HEK293 (cell line): ENCODE data around the gene SAMD11.
A peak's percentile ranks its signal among the peaks of the same experiment; 100 is the strongest.

Source experiments
- FEZF1 ChIP-seq: fragments of 450-650 bp; formaldehyde crosslinking; IDR thresholded peaks from 2 replicates; pipeline ENCODE4 v1.5.1; 2016; ENCODE audit warnings: missing biosample characterization, missing genetic modification characterization
- OSR2 ChIP-seq: fragments of 450-650 bp; formaldehyde crosslinking; IDR thresholded peaks from 2 replicates; pipeline ENCODE4 v1.5.1; 2016; ENCODE audit warnings: missing biosample characterization, missing genetic modification characterization
- OVOL3 ChIP-seq: fragments of 450-650 bp; formaldehyde crosslinking; IDR thresholded peaks from 2 replicates; pipeline ENCODE4 v1.5.1; 2016; ENCODE audit warnings: missing biosample characterization, missing genetic modification characterization
- TRIM28 ChIP-seq: IDR thresholded peaks from 2 replicates; pipeline ENCODE4 v1.6.1; 2011; ENCODE audit warnings: low read length, control low read depth, borderline replicate concordance
- ZBTB17 ChIP-seq: fragments of 450-650 bp; formaldehyde crosslinking; IDR thresholded peaks from 2 replicates; pipeline ENCODE4 v1.5.1; 2016; ENCODE audit warnings: missing biosample characterization, missing genetic modification characterization
- ZBTB20 ChIP-seq: fragments of 450-650 bp; formaldehyde crosslinking; IDR thresholded peaks from 2 replicates; pipeline ENCODE4 v1.5.1; 2016; ENCODE audit warnings: missing biosample characterization, missing genetic modification characterization
- ZBTB8A ChIP-seq: fragments of 450-650 bp; formaldehyde crosslinking; IDR thresholded peaks from 2 replicates; pipeline ENCODE4 v1.5.1; 2016; ENCODE audit warnings: missing biosample characterization, missing genetic modification characterization
- ZFP37 ChIP-seq: fragments of 450-650 bp; formaldehyde crosslinking; IDR thresholded peaks from 2 replicates; pipeline ENCODE4 v1.5.1; 2016; ENCODE audit warnings: missing biosample characterization, missing genetic modification characterization
- ZNF121 ChIP-seq: fragments of 450-650 bp; formaldehyde crosslinking; IDR thresholded peaks from 2 replicates; pipeline ENCODE4 v1.5.1; 2016; ENCODE audit warnings: missing biosample characterization, missing genetic modification characterization
- ZNF146 ChIP-seq: fragments of 450-650 bp; formaldehyde crosslinking; IDR thresholded peaks from 2 replicates; pipeline ENCODE4 v1.5.1; 2016; ENCODE audit warnings: missing biosample characterization, missing genetic modification characterization
- ZNF184 ChIP-seq: fragments of 450-650 bp; IDR thresholded peaks from 2 replicates; pipeline ENCODE4 v1.5.1; 2018; ENCODE audit warnings: missing biosample characterization, mild to moderate bottlenecking, missing genetic modification characterization
- ZNF214 ChIP-seq: fragments of 450-650 bp; formaldehyde crosslinking; IDR thresholded peaks from 2 replicates; pipeline ENCODE4 v1.5.1; 2017; ENCODE audit warnings: missing biosample characterization, mild to moderate bottlenecking, missing genetic modification characterization, borderline replicate concordance
- ZNF24 ChIP-seq: fragments of 450-650 bp; formaldehyde crosslinking; IDR thresholded peaks from 2 replicates; pipeline ENCODE4 v1.5.1; 2016; ENCODE audit warnings: missing biosample characterization, missing genetic modification characterization
- ZNF335 ChIP-seq: fragments of 450-650 bp; formaldehyde crosslinking; conservative IDR thresholded peaks from 2 replicates; pipeline ENCODE4 v1.5.1; 2016; ENCODE audit warnings: missing biosample characterization, missing genetic modification characterization
- ZNF341 ChIP-seq: fragments of 450-650 bp; formaldehyde crosslinking; IDR thresholded peaks from 2 replicates; pipeline ENCODE4; 2016; ENCODE audit warnings: low read depth, missing biosample characterization, missing genetic modification characterization
- ZNF423 ChIP-seq: fragments of 450-650 bp; formaldehyde crosslinking; IDR thresholded peaks from 2 replicates; pipeline ENCODE4 v1.5.1; 2016; ENCODE audit warnings: missing biosample characterization, missing genetic modification characterization
- ZNF501 ChIP-seq: fragments of 450-650 bp; formaldehyde crosslinking; IDR thresholded peaks from 2 replicates; pipeline ENCODE4 v1.5.1; 2016; ENCODE audit warnings: missing biosample characterization, missing genetic modification characterization
- ZNF585B ChIP-seq: fragments of 450-650 bp; formaldehyde crosslinking; IDR thresholded peaks from 2 replicates; pipeline ENCODE4 v1.5.1; 2016; ENCODE audit warnings: missing biosample characterization, missing genetic modification characterization
- ZNF621 ChIP-seq: fragments of 450-650 bp; formaldehyde crosslinking; IDR thresholded peaks from 2 replicates; pipeline ENCODE4 v1.5.1; 2017; ENCODE audit warnings: missing biosample characterization, missing genetic modification characterization
- ZNF677 ChIP-seq: fragments of 450-650 bp; IDR thresholded peaks from 2 replicates; pipeline ENCODE4 v1.5.0; 2018; ENCODE audit warnings: missing biosample characterization, mild to moderate bottlenecking, missing genetic modification characterization, moderate library complexity
- ZNF837 ChIP-seq: fragments of 450-650 bp; formaldehyde crosslinking; IDR thresholded peaks from 2 replicates; pipeline ENCODE4 v1.5.1; 2016; ENCODE audit warnings: missing biosample characterization, missing genetic modification characterization
- ZNF843 ChIP-seq: fragments of 450-650 bp; formaldehyde crosslinking; IDR thresholded peaks from 2 replicates; pipeline ENCODE4 v1.5.1; 2016; ENCODE audit warnings: missing biosample characterization, missing genetic modification characterization
- ZSCAN30 ChIP-seq: fragments of 450-650 bp; IDR thresholded peaks from 2 replicates; pipeline ENCODE4 v1.5.1; 2018; ENCODE audit warnings: missing biosample characterization, mild to moderate bottlenecking, missing genetic modification characterization, moderate library complexity
- TF ChIP-seq, protein P1 (sequence below): fragments of 450-650 bp; formaldehyde crosslinking; IDR thresholded peaks from 2 replicates; pipeline ENCODE4 v1.5.1; 2016; ENCODE audit warnings: missing biosample characterization, missing genetic modification characterization
- TF ChIP-seq, protein P2 (sequence below): fragments of 450-650 bp; formaldehyde crosslinking; IDR thresholded peaks from 2 replicates; pipeline ENCODE4 v1.5.1; 2016; ENCODE audit warnings: missing biosample characterization, missing genetic modification characterization
- TF ChIP-seq, protein P3 (sequence below): fragments of 450-650 bp; formaldehyde crosslinking; IDR thresholded peaks from 2 replicates; pipeline ENCODE4 v1.5.1; 2016; ENCODE audit warnings: missing biosample characterization, missing genetic modification characterization, low read depth
- TF ChIP-seq, protein P4 (sequence below): fragments of 450-650 bp; formaldehyde crosslinking; IDR thresholded peaks from 2 replicates; pipeline ENCODE4 v1.5.1; 2016; ENCODE audit warnings: missing biosample characterization, missing genetic modification characterization
- TF ChIP-seq, protein P5 (sequence below): fragments of 450-650 bp; formaldehyde crosslinking; IDR thresholded peaks from 2 replicates; pipeline ENCODE4 v1.5.1; 2016; ENCODE audit warnings: missing biosample characterization, missing genetic modification characterization
- TF ChIP-seq, protein P6 (sequence below): fragments of 450-650 bp; formaldehyde crosslinking; IDR thresholded peaks from 2 replicates; pipeline ENCODE4 v1.5.1; 2016; ENCODE audit warnings: missing biosample characterization, missing genetic modification characterization

The SAMD11 gene

DNA sequence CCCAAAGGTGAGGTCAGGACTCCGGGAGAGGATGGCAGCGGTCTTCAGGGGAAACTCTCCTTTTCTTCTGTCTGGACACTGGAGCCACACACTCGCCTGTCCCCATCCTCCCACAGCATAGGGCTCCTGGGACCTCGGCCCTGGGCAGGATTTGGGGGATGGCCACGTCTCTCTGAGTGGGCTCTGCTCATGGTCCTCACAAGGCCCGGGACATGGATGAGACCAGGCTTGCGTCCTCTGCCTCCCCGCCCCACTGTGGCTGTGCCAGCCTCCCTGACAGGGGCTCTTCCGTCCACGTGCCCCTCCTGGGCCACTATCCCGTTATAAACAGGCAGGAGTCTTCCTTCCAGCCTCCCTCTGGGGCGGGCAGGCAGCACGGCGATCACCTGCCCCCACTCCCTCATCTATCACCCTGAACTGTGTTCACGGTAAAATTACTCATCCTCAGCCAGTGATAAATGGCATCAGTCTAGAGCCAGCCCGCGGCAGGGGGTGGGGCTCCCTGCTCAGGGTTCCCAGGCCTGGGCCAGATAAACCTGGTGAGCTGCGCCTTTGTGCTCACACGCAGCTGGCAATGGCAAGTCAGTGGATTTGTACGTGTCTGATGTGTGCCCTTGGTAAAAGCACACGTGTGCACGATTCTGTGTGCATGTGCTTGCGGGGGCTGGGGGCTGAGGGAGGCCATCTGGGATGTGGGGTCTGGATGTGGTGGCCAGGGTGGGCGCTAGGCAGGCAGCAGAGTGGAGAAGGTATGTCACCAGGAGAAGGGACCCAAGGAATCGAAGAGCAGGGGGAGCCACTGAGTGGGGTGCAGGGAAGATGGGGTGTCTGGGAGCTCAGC, 12.6 kb upstream of the SAMD11 start (continued):
- TF ChIP-seq, protein P1, sequence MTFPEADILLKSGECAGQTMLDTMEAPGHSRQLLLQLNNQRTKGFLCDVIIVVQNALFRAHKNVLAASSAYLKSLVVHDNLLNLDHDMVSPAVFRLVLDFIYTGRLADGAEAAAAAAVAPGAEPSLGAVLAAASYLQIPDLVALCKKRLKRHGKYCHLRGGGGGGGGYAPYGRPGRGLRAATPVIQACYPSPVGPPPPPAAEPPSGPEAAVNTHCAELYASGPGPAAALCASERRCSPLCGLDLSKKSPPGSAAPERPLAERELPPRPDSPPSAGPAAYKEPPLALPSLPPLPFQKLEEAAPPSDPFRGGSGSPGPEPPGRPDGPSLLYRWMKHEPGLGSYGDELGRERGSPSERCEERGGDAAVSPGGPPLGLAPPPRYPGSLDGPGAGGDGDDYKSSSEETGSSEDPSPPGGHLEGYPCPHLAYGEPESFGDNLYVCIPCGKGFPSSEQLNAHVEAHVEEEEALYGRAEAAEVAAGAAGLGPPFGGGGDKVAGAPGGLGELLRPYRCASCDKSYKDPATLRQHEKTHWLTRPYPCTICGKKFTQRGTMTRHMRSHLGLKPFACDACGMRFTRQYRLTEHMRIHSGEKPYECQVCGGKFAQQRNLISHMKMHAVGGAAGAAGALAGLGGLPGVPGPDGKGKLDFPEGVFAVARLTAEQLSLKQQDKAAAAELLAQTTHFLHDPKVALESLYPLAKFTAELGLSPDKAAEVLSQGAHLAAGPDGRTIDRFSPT (tag by site-specific recombination), result no peak
- TF ChIP-seq ZNF24 (tag by site-specific recombination), result 0 out of 2 replicates have a peak, but pooled peaks have one; percentile 57
- no peak; the same call in 1 of the 2 replicates for TF ChIP-seq ZNF501 (tag by site-specific recombination)
- TF ChIP-seq TRIM28, result no peak; the same call in 1 of the 2 replicates
- no peak for TF ChIP-seq ZNF677 (tag by site-specific recombination)
- no peak for TF ChIP-seq ZNF837 (tag by site-specific recombination)
- no peak for TF ChIP-seq ZNF184
- TF ChIP-seq, protein P2, sequence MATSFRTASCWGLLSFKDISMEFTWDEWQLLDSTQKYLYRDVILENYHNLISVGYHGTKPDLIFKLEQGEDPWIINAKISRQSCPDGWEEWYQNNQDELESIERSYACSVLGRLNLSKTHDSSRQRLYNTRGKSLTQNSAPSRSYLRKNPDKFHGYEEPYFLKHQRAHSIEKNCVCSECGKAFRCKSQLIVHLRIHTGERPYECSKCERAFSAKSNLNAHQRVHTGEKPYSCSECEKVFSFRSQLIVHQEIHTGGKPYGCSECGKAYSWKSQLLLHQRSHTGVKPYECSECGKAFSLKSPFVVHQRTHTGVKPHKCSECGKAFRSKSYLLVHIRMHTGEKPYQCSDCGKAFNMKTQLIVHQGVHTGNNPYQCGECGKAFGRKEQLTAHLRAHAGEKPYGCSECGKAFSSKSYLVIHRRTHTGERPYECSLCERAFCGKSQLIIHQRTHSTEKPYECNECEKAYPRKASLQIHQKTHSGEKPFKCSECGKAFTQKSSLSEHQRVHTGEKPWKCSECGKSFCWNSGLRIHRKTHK, result no peak
- TF ChIP-seq ZNF423 (tag by site-specific recombination), result 0 out of 2 replicates have a peak, but pooled peaks have one; percentile 68
- TF ChIP-seq ZNF146, result no peak
- TF ChIP-seq ZBTB17 (tag by site-specific recombination), result peak; percentile 61
- TF ChIP-seq ZNF341 (tag by site-specific recombination), result peak; percentile 100
- TF ChIP-seq ZSCAN30 (tag by site-specific recombination), result no peak
- TF ChIP-seq ZNF335, result peak; percentile 68
- peak; percentile 85; the same call in 1 of the 2 replicates for TF ChIP-seq ZFP37 (tag by site-specific recombination)
- TF ChIP-seq ZNF121 (tag by site-specific recombination), result peak; percentile 99
- peak; percentile 58; the same call in 1 of the 2 replicates for TF ChIP-seq OVOL3 (tag by site-specific recombination)
- peak; percentile 82 for TF ChIP-seq ZBTB20 (tag by site-specific recombination)
- no peak for TF ChIP-seq ZNF621 (tag by site-specific recombination)
- TF ChIP-seq, protein P3, sequence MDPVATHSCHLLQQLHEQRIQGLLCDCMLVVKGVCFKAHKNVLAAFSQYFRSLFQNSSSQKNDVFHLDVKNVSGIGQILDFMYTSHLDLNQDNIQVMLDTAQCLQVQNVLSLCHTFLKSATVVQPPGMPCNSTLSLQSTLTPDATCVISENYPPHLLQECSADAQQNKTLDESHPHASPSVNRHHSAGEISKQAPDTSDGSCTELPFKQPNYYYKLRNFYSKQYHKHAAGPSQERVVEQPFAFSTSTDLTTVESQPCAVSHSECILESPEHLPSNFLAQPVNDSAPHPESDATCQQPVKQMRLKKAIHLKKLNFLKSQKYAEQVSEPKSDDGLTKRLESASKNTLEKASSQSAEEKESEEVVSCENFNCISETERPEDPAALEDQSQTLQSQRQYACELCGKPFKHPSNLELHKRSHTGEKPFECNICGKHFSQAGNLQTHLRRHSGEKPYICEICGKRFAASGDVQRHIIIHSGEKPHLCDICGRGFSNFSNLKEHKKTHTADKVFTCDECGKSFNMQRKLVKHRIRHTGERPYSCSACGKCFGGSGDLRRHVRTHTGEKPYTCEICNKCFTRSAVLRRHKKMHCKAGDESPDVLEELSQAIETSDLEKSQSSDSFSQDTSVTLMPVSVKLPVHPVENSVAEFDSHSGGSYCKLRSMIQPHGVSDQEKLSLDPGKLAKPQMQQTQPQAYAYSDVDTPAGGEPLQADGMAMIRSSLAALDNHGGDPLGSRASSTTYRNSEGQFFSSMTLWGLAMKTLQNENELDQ (tag by site-specific recombination), result no peak
- peak; percentile 61 for TF ChIP-seq ZBTB8A
- TF ChIP-seq, protein P4, sequence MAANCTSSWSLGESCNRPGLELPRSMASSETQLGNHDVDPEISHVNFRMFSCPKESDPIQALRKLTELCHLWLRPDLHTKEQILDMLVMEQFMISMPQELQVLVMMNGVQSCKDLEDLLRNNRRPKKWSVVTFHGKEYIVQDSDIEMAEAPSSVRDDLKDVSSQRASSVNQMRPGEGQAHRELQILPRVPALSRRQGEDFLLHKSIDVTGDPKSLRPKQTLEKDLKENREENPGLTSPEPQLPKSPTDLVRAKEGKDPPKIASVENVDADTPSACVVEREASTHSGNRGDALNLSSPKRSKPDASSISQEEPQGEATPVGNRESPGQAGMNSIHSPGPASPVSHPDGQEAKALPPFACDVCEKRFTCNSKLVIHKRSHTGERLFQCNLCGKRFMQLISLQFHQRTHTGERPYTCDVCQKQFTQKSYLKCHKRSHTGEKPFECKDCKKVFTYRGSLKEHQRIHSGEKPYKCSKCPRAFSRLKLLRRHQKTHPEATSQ (tag by site-specific recombination), result no peak
- no peak for TF ChIP-seq ZNF214 (tag by site-specific recombination)
- TF ChIP-seq, protein P5, sequence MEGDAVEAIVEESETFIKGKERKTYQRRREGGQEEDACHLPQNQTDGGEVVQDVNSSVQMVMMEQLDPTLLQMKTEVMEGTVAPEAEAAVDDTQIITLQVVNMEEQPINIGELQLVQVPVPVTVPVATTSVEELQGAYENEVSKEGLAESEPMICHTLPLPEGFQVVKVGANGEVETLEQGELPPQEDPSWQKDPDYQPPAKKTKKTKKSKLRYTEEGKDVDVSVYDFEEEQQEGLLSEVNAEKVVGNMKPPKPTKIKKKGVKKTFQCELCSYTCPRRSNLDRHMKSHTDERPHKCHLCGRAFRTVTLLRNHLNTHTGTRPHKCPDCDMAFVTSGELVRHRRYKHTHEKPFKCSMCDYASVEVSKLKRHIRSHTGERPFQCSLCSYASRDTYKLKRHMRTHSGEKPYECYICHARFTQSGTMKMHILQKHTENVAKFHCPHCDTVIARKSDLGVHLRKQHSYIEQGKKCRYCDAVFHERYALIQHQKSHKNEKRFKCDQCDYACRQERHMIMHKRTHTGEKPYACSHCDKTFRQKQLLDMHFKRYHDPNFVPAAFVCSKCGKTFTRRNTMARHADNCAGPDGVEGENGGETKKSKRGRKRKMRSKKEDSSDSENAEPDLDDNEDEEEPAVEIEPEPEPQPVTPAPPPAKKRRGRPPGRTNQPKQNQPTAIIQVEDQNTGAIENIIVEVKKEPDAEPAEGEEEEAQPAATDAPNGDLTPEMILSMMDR, result no peak
- TF ChIP-seq ZNF843 (tag by site-specific recombination), result peak; percentile 63; the same call in 1 of the 2 replicates
- no peak for TF ChIP-seq ZNF585B (tag by site-specific recombination)
- TF ChIP-seq OSR2 (tag by site-specific recombination), result peak; percentile 52; the same call in 1 of the 2 replicates
- TF ChIP-seq, protein P6, sequence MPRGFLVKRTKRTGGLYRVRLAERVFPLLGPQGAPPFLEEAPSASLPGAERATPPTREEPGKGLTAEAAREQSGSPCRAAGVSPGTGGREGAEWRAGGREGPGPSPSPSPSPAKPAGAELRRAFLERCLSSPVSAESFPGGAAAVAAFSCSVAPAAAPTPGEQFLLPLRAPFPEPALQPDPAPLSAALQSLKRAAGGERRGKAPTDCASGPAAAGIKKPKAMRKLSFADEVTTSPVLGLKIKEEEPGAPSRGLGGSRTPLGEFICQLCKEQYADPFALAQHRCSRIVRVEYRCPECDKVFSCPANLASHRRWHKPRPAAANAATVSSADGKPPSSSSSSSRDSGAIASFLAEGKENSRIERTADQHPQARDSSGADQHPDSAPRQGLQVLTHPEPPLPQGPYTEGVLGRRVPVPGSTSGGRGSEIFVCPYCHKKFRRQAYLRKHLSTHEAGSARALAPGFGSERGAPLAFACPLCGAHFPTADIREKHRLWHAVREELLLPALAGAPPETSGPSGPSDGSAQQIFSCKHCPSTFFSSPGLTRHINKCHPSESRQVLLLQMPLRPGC (tag by site-specific recombination), result peak; percentile 39; the same call in 1 of the 2 replicates
- no peak; the same call in 1 of the 2 replicates for TF ChIP-seq FEZF1 (tag by site-specific recombination)
